NT2/D1 (cell line): Measurements from ENCODE around the gene PSME1.

ENCODE experiments used
- DNase-seq: peaks from one replicate; pipeline ENCODE4 v3.0.0-alpha.2; 2011; ENCODE audit warnings: low read depth, low spot score
- H3K27me3 ChIP-seq: 2 replicates; pipeline ENCODE4 v1.6.0; 2011; ENCODE audit warnings: mild to moderate bottlenecking; ENCODE audit not compliant: insufficient read length, insufficient read depth
- H3K36me3 ChIP-seq: 2 replicates; pipeline ENCODE4 v1.6.1; 2011; ENCODE audit warnings: mild to moderate bottlenecking, low read length, mixed read lengths; ENCODE audit not compliant: insufficient read depth, insufficient read length
- H3K4me1 ChIP-seq: 2 replicates; pipeline ENCODE4 v1.5.1; 2011; ENCODE audit not compliant: insufficient read depth, insufficient read length
- H3K4me3 ChIP-seq: 2 replicates; pipeline ENCODE4 v1.5.1; 2011; ENCODE audit warnings: low read depth; ENCODE audit not compliant: insufficient read length
- H3K9ac ChIP-seq: 2 replicates; pipeline ENCODE4 v1.6.0; 2011; ENCODE audit warnings: low read depth; ENCODE audit not compliant: insufficient read length
- H3K9me3 ChIP-seq: 2 replicates; pipeline ENCODE4 v1.5.1; 2011; ENCODE audit warnings: mild to moderate bottlenecking, low read length; ENCODE audit not compliant: insufficient read depth
- SUZ12 ChIP-seq: IDR thresholded peaks from 2 replicates; pipeline ENCODE4 v1.6.1; 2011; ENCODE audit not compliant: insufficient read length, insufficient read depth; ENCODE audit errors: extremely low read depth
- YY1 ChIP-seq: IDR thresholded peaks from 2 replicates; pipeline ENCODE4 v1.6.1; 2011; ENCODE audit not compliant: insufficient read length, insufficient read depth
- ZNF274 ChIP-seq: IDR thresholded peaks from 2 replicates; pipeline ENCODE4 v1.6.1; 2011; ENCODE audit warnings: mild to moderate bottlenecking, low read depth, low read length

PSME1 gene

GRCh38 chr14:24178399-24179178, 42.6 kb downstream of the PSME1 start:
- H3K9me3 ChIP-seq = no peaks in the 10 kb centered on the region
- peaks cover 67% of the 10 kb centered on the region for H3K36me3 ChIP-seq
- no peaks in the 10 kb centered on the region for H3K4me1 ChIP-seq
- no peak for DNase-seq
- H3K27me3 ChIP-seq = no peaks in the 10 kb centered on the region
- TF ChIP-seq ZNF274 = no peak
- no peak for TF ChIP-seq YY1
- TF ChIP-seq SUZ12 = no peak
- H3K4me3 ChIP-seq = no peak overlapping the region
- H3K9ac ChIP-seq = no peak overlapping the region

GRCh38 chr14:24179294-24179960, 43.4 kb downstream of the PSME1 start:
- Histone ChIP-seq H3K4me1 (no peaks in the 10 kb centered on the region), H3K27me3 (no peaks in the 10 kb centered on the region), H3K9me3 (no peaks in the 10 kb centered on the region), H3K36me3 (peaks cover 75% of the 10 kb centered on the region), H3K9ac (no peak overlapping the region), H3K4me3 (no peak overlapping the region)
- DNase-seq = no peak
- no peak for TF ChIP-seq YY1
- no peak for TF ChIP-seq SUZ12
- TF ChIP-seq ZNF274 = no peak

- TF ChIP-seq YY1 (no peak), SUZ12 (no peak), ZNF274 (no peak)
- no peak overlapping the region for H3K4me3 ChIP-seq
- no peaks in the 10 kb centered on the region for H3K4me1 ChIP-seq
- no peaks in the 10 kb centered on the region for H3K9me3 ChIP-seq
- peaks cover 83% of the 10 kb centered on the region for H3K36me3 ChIP-seq
- H3K27me3 ChIP-seq = no peaks in the 10 kb centered on the region
- H3K9ac ChIP-seq = no peak overlapping the region
- DNase-seq = no peak
Measured at GRCh38 chr14:24179961-24180796, 44.2 kb downstream of the PSME1 start.

GRCh38 chr14:24181371-24182077, 45.5 kb downstream of the PSME1 start:
- Histone ChIP-seq H3K27me3 (no peaks in the 10 kb centered on the region), H3K4me1 (no peaks in the 10 kb centered on the region), H3K4me3 (no peak overlapping the region), H3K36me3 (peaks cover 96% of the 10 kb centered on the region), H3K9me3 (no peaks in the 10 kb centered on the region), H3K9ac (peak overlapping the region; percentile 1)
- DNase-seq = no peak
- TF ChIP-seq ZNF274 = no peak
- TF ChIP-seq YY1 = no peak
- TF ChIP-seq SUZ12 = no peak

- TF ChIP-seq ZNF274 (no peak), YY1 (no peak), SUZ12 (no peak)
- Histone ChIP-seq H3K9me3 (no peaks in the 10 kb centered on the region), H3K9ac (no peak overlapping the region), H3K4me1 (no peaks in the 10 kb centered on the region), H3K4me3 (no peak overlapping the region), H3K27me3 (no peaks in the 10 kb centered on the region), H3K36me3 (peaks cover 96% of the 10 kb centered on the region)
- no peak for DNase-seq
Measured at GRCh38 chr14:24182110-24182882, 46.3 kb downstream of the PSME1 start.

- Histone ChIP-seq H3K36me3 (peaks cover 97% of the 10 kb centered on the region), H3K4me3 (no peak overlapping the region), H3K4me1 (no peaks in the 10 kb centered on the region), H3K9me3 (no peaks in the 10 kb centered on the region), H3K9ac (no peak overlapping the region), H3K27me3 (no peaks in the 10 kb centered on the region)
- DNase-seq = no peak
- no peak for TF ChIP-seq SUZ12
- no peak for TF ChIP-seq ZNF274
- TF ChIP-seq YY1 = no peak
Measured at GRCh38 chr14:24183014-24183481, 47.1 kb downstream of the PSME1 start.
